Heart left ventricle (tissue), 13 donors: ENCODE results near the gene LRRC26.

Source experiments
- POLR2A ChIP-seq, 2 donors: fragments of 450-650 bp; IDR thresholded peaks; one replicate each; pipeline ENCODE4 v1.6.1; 2017; ENCODE audit warnings: antibody characterized with exemption in 2 of 2, mild to moderate bottlenecking in 2 of 2, moderate library complexity in 2 of 2
- TF ChIP-seq, protein P1 (sequence below), 12 donors: fragments of 200-600 bp; sonication (generic) in 4 of 12; IDR thresholded peaks; one replicate each; pipeline versions ENCODE4 v1.5.0 to v1.8.0; 2018 to 2022; ENCODE audit warnings: antibody characterized with exemption in 12 of 12, mild to moderate bottlenecking in 5 of 12
- donor health status: ischemic (EF 13 %, LVEDD 7.1; RV severe dilation, severe dysfunction).
- donor health status: DM: no; HTN: yes; CAD: no.
- donor health status: DM: no; HTN: no; CAD: no.
- donor health status: ischemic (EF 25% LVEDD 6.9; RV normal size, moderate dysfunction).
- donor health status: ischemic (EF 25% LVEDD 5.7; RV mildly dilated, moderate dysfunction).
- donor health status: ischemic (EF 35%, LVEDD 5.7; RV mildly dilated, moderate dysfunction).
- donor health status: nonischemic (EF 11% LVEDD 7.7; RV severe dilation, severe dysfunction).
- donor health status: DM: yes; HTN: yes; CAD: no.
- donor health status: PGD.
- donor health status: ischemic (EF 29% LVEDD 5.4; RV normal size, mild dysfunction).
- donor health status: nonischemic (EF 23%, LVEDD 6.1; RV moderate dilation, normal function).

GRCh38 chr9:137181680-137182079 lies 11.8 kb upstream of the LRRC26 start:
- no peak for TF ChIP-seq POLR2A (IDR thresholded peaks at IDR 0.05)
- TF ChIP-seq, protein P1, sequence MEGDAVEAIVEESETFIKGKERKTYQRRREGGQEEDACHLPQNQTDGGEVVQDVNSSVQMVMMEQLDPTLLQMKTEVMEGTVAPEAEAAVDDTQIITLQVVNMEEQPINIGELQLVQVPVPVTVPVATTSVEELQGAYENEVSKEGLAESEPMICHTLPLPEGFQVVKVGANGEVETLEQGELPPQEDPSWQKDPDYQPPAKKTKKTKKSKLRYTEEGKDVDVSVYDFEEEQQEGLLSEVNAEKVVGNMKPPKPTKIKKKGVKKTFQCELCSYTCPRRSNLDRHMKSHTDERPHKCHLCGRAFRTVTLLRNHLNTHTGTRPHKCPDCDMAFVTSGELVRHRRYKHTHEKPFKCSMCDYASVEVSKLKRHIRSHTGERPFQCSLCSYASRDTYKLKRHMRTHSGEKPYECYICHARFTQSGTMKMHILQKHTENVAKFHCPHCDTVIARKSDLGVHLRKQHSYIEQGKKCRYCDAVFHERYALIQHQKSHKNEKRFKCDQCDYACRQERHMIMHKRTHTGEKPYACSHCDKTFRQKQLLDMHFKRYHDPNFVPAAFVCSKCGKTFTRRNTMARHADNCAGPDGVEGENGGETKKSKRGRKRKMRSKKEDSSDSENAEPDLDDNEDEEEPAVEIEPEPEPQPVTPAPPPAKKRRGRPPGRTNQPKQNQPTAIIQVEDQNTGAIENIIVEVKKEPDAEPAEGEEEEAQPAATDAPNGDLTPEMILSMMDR (IDR thresholded peaks at IDR 0.05): no peak
